RWPE1 (cell line): ENCODE data around the gene DNMT3B.
"Not testable (repeated sequence)": the region's sequence is repeated elsewhere in the genome, so short reads cannot be mapped to it uniquely, and the experiment has no call there.

Source experiments
- CTCF ChIA-PET: fragments of 350-600 bp; sonication (Branson Sonifier 250); formaldehyde crosslinking; extraction: SDS; loops from one replicate; lab custom pipeline; 2021; lab: Yijun Ruan, JAX
- POLR2A ChIA-PET: fragments of 400-600 bp; formaldehyde crosslinking; extraction: SDS; loops from one replicate; lab custom pipeline; 2020; ENCODE audit warnings: antibody characterized with exemption; ENCODE audit not compliant: low non-redundant PET; lab: Yijun Ruan, JAX
- DNase-seq: peaks from one replicate; pipeline ENCODE4 v3.0.0; 2012; ENCODE audit warnings: low spot score
- H3K27ac ChIP-seq: fragments of 450-650 bp; 2 replicates; pipeline ENCODE4 v1.5.1; 2017
- CTCF ChIP-seq: fragments of 450-650 bp; conservative IDR thresholded peaks from 2 replicates; pipeline ENCODE4 v1.5.1; 2017; ENCODE audit warnings: low read depth, mild to moderate bottlenecking

Gene DNMT3B

GRCh38 chr20:32762754-32763201, 593 bp downstream of the DNMT3B start:
- TF ChIP-seq CTCF = no peak
- 0 out of 2 replicates have a peak overlapping the region, but pooled peaks have one; percentile 38 for H3K27ac ChIP-seq
- DNase-seq = no peak
- CTCF ChIA-PET = interaction anchor here (0.6 to 3.4 kb wide), 10 partner anchors 16 to 553 kb away, joined by 3 to 29 read pairs (median 4); partner anchors contain the start of genes C20orf203 and COMMD7
- POLR2A ChIA-PET = interaction anchor here (0.6 kb wide), 3 partner anchors 16 to 1214 kb away, joined by 3 read pairs; no protein-coding TSS in a partner anchor

GRCh38 chr20:32763202-32764004, 1.2 kb downstream of the DNMT3B start:
- no peak for TF ChIP-seq CTCF
- ChIA-PET POLR2A (interaction anchor here (0.6 kb wide), 2 partner anchors 15 to 20 kb away, joined by 3 read pairs; no protein-coding TSS in a partner anchor), CTCF (interaction anchor here (0.5 to 3.4 kb wide), 13 partner anchors 11 to 553 kb away, joined by 3 to 29 read pairs (median 4); partner anchors contain the start of genes C20orf203 and COMMD7)
- no peak overlapping the region for H3K27ac ChIP-seq
- DNase-seq = no peak

- ChIA-PET POLR2A (no interaction called here), CTCF (interaction anchor here (0.5 to 3.4 kb wide), 9 partner anchors 10 to 187 kb away, joined by 3 to 29 read pairs (median 5); partner anchors contain the start of genes C20orf203 and COMMD7)
- DNase-seq = no peak
- H3K27ac ChIP-seq = no peak overlapping the region
- TF ChIP-seq CTCF = no peak
These were observed 2.1 kb downstream of the DNMT3B start for GRCh38 chr20:32764005-32764960.

- ChIA-PET CTCF (interaction anchor here (0.6 to 5.5 kb wide), 5 partner anchors 13 to 77 kb away, joined by 3 to 29 read pairs (median 5); no protein-coding TSS in a partner anchor), POLR2A (interaction anchor here (0.7 kb wide), 1 partner anchor 84 kb away, joined by 3 read pairs; no protein-coding TSS in a partner anchor)
- not testable (repeated sequence) for H3K27ac ChIP-seq, DNase-seq
These were observed 3.2 kb downstream of the DNMT3B start for GRCh38 chr20:32765230-32765875.

- TF ChIP-seq CTCF = no peak
- ChIA-PET POLR2A (no interaction called here), CTCF (interaction anchor here (0.5 to 5.5 kb wide), 7 partner anchors 11 to 245 kb away, joined by 3 to 28 read pairs (median 4); no protein-coding TSS in a partner anchor)
- no peak overlapping the region for H3K27ac ChIP-seq
- DNase-seq = no peak
These were observed 5.4 kb downstream of the DNMT3B start for GRCh38 chr20:32767418-32768198.

- CTCF ChIA-PET = interaction anchor here (0.6 kb wide), 1 partner anchor 310 kb away, joined by 4 read pairs; no protein-coding TSS in a partner anchor
- TF ChIP-seq CTCF = no peak
- no peak for DNase-seq
- H3K27ac ChIP-seq = no peak overlapping the region
- POLR2A ChIA-PET = no interaction called here
These were observed 9.9 kb downstream of the DNMT3B start for GRCh38 chr20:32772046-32772445.
